HG03139 (cell line): ENCODE results near the gene LONP1.
A peak's percentile ranks its signal among the peaks of the same experiment; 100 is the strongest.
"Not testable (repeated sequence)": the region's sequence is repeated elsewhere in the genome, so short reads cannot be mapped to it uniquely, and the experiment has no call there.

Experiments
- ATAC-seq: cut with Tn5 transposase; IDR thresholded peaks from one replicate; pipeline ENCODE4 v1.9.1; 2021; ENCODE audit not compliant: unreplicated experiment

LONP1 gene, protein sequence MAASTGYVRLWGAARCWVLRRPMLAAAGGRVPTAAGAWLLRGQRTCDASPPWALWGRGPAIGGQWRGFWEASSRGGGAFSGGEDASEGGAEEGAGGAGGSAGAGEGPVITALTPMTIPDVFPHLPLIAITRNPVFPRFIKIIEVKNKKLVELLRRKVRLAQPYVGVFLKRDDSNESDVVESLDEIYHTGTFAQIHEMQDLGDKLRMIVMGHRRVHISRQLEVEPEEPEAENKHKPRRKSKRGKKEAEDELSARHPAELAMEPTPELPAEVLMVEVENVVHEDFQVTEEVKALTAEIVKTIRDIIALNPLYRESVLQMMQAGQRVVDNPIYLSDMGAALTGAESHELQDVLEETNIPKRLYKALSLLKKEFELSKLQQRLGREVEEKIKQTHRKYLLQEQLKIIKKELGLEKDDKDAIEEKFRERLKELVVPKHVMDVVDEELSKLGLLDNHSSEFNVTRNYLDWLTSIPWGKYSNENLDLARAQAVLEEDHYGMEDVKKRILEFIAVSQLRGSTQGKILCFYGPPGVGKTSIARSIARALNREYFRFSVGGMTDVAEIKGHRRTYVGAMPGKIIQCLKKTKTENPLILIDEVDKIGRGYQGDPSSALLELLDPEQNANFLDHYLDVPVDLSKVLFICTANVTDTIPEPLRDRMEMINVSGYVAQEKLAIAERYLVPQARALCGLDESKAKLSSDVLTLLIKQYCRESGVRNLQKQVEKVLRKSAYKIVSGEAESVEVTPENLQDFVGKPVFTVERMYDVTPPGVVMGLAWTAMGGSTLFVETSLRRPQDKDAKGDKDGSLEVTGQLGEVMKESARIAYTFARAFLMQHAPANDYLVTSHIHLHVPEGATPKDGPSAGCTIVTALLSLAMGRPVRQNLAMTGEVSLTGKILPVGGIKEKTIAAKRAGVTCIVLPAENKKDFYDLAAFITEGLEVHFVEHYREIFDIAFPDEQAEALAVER

DNA sequence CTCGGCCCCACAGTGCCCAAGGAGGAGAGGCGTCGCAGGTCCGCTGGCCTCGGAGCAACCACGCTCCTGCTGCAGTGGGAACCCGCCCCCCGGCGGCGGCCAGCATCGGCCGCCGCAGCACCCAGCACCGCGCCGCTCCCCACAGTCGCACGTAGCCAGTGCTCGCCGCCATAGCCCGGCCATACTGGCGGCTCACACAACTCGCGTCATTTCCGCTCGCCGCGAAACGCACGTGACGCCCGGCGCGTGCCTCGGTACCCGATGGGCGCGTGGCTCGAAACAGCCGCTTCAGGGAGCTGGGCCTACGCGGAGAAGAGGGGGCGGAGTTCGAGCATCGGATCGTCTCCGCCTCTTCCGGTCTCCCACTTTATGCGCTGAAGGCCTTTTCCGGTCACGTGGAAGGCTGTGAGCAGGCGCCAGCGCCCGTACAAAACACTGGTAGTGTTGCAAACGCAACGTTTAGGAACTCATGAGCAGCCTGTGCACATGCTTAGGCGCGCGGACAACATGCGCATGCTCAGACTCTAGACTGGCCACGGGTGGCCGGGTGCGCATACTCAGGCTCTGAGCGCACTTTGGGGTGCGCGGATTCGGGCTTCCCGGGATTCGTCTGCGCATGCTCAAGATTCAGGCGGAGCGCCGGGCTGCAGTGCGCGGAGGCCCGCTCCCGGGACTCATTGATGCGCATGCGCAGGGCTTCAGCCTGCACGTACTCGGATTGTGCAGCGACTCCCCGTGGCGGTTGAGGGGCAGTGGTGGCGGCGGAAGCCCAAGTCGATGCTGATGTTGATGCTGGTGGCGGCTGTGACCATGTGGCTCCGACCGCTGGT, at the start of gene LONP1, which contains the start of gene CATSPERD:
TSS of gene LONP1 (minus strand) at position 186 of the 830 bp plus-strand sequence. CDS start at position 172, 14 bp downstream.
TSS of gene CATSPERD (plus strand) at position 677 of the 830 bp plus-strand sequence. CDS start at position 778, 101 bp downstream.
- peak; percentile 77 for ATAC-seq

DNA sequence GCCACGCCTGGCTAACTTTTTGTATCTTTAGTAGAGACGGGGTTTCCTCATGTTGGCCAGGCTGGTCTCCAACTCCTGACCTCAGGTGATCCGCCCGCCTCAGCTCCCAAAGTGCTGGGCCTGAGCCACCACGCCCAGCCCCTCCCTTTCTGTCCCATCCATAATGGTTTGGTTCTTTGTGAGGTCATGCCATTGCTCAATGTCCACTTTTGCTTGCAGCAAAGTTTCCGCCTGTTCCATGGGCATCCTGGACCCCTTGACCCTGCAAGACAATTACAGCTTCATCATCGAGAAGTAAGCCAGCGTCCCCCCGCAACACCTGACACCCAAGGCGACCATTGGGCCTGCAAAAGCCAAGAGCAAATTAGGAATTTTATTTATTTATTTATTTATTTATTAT, 48.0 kb upstream of the LONP1 start:
- ATAC-seq: no peak

DNA sequence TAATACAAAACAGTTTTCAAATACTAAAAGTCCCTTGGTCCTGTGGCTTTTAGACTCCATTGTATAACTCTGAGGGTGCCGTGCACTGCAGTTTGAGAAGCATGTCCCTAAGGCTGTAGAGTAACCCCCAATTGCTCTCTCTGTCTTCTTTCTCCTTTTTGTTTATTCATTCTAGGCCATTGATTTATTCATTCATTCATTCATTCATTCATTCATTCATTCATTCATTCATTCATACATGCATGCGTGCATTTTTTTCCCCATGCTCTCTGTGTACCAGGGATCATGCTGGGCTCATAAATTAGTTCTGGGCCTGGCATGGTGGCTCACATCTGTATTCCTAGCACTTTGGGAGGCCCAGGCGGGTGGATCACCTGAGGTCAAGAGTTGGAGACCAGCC, 45.3 kb upstream of the LONP1 start:
- no peak for ATAC-seq

DNA sequence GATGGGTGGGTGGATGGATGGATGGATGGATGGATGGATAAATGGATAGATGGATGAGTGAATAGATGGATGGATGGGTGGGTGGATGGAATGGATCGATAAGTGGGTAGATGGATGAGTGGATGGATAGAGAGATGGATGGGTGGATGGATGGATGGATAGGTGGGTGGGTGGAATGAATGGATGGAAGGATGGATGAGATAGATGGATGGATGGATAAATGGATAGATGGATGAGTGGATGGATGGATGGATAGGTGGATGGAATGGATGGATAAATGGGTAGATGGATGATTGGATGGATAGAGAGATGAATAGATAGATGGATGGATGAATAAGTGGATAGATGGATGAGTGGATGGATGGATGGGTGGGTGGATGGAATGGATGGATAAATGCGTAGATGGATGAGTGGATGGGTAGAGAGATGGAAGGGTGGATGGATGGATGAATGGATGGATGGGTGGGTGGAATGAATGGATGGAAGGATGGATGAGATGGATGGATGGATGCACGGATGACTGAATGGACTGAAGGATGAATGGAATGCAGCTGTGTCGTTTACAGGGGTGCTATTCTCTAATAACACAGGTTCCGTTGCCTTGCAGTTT, 42.8 kb upstream of the LONP1 start:
- no peak for ATAC-seq

DNA sequence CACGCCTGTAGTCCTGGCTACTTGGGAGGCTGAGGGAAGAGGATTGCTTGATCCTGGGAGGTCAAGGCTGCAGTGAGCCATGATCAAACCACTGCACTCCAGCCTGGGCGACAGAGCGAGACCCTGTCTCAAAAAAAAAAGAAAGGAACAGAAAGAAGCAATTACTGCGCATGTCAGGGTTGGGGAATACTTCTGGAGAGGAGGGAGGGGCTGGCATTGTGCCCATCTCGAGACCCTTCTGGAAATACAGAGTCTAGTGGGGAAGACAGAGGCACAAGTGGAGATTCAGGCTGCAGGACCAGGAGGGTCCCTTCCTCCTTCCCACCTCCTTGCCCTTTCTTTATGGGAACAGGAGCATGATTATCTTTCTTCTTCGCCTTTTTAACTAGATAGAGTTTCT, 33.8 kb upstream of the LONP1 start:
- no peak for ATAC-seq

DNA sequence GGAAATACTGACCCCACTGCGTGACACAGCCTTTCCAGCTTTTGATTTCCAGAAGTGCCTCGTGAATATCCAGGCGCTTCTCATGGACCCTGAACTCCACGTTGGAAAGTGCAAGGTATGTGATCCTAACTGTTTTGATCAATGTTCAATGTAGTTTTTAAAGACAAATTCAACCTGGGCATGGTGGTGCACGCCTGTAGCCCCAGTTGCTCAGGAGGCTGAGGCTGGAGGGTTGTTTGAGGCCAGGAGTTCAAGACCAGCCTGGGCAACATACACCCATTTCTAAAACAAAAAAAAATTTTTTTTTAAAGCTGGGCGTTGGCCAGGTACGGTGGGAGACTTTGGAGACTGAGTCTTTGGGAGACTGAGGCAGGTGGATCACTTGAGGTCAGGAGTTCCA, 31.8 kb upstream of the LONP1 start:
- no peak for ATAC-seq

DNA sequence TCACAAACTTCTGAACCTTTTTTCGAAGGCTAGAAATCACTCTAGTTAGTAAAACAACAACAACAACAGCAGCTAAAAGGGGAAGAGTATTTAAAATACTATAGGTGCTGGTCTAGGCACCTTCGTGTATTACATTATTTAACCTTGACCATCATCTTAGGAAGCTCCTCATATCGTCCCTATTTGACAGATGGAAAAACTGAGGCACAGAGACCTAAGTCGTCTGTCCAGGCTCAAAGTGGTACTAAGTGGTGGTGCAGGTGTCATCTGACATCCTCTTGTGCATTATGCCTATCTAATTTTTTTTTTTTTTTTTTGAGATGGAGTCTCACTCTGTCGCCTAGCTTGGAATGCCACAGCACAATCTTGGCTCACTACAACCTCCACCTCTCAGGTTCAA, 29.6 kb upstream of the LONP1 start:
- ATAC-seq: no peak

DNA sequence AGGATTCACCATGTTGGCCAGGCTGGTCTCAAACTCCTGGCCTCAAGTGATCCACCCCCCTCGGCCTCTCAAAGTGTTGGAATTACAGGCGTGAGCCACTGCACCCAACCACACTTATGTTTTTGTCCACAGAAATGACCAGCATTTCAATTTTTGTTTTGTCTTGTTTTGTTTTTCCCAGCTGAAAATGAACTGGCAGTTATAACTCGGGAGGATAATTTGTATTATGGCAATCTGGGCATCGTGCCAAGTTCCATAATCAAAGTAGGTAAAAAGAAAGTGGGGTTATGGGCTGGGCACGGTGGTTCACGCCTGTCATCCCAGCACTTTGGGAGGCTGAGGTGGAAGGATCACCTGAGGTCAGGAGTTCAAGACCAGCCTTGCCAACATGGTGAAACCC, 29.0 kb upstream of the LONP1 start:
- not testable (repeated sequence) for ATAC-seq

DNA sequence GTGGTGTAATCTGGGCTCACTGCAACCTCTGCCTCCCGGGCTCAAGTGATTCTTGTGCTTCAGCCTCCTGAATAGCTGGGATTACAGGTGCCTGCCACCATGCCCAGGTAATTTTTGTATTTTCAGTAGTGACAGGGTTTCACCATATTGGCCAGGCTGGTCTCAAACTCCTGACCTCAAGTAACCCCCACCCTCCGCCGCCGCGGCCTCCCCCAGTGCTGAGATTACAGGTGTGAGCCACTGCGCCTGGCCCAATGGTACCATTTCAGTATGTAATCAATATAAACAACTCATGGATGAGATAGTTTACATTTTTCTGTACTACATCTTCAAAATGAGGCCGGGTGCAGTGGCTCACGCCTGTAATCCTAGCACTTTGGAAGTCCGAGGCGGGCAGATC, 25.1 kb upstream of the LONP1 start:
- ATAC-seq: not testable (repeated sequence)

DNA sequence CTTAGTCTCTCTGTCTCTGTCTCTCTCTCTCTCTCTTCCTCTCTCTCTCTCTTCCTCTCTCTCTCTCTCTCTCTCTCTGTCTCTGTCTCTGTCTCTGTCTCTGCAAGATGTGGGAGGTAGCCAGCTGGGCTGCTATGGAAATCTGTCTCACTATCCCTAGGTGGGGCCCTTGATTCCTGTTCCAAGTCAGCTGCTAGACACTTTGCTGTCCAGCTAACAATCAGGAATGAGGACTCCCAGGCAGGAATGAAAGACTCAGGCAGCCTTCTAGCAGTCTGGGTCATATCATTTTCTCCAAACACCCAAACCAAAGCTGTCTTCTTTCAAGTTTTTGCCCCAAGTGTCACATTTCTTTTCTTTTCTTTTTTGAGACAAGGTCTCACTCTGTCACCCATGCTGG, 23.7 kb upstream of the LONP1 start:
- no peak for ATAC-seq

DNA sequence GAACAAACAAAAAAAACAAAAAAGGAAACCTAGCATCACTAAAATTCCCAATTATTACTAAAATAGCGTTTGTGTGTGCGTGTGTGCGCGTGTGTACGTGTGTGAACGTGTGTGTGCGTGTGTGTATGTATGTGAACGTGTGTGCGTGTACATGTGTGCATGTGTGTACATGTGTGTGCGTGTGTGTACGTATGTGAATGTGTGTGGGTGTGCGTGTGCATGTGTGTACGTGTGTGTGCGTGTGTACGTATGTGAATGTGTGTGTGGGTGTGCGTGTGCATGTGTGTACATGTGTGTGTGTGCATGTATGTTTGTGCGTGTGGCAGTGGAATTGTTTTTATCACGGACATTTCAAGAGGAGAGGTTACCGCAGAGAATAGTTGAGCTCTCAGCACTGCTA, 22.1 kb upstream of the LONP1 start:
- ATAC-seq: no peak

DNA sequence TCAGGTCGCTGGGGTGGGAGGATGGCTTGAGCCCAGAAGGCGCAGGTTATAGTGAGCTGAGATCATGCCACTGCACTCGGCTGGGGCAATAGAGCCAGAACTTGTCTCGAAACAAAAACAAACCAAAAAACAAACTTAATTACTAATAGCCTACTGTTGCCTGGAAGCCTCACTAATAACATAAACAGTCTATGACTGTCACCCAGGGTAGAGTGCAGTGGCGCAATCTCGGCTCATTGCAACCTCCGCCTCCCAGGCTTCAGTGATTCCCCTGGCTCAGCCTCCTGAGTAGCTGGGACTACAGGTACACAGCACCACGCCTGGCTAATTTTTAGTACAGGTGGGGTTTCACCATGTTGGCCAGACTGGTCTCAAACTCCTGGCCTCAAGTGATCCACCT, 18.5 kb upstream of the LONP1 start:
- ATAC-seq: no peak

DNA sequence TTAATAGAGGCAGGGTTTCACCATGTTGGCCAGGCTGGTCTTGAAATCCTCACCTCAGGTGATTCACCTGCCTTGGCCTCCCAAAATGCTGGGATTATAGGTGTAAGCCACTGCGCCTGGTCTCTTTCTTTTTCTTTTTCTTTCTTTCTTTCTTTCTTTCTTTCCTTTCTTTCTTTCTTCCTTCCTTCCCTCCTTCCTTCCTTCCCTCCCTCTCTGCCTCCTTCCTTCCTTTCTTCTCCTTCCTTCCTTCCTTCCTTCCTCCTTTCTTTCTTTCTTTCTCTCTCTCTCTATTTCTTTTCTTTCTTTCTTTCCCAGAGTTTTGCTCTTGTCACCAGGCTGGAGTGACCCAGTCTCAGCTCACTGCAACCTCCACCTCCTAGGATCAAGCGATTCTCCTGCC, 13.2 kb upstream of the LONP1 start:
- not testable (repeated sequence) for ATAC-seq

DNA sequence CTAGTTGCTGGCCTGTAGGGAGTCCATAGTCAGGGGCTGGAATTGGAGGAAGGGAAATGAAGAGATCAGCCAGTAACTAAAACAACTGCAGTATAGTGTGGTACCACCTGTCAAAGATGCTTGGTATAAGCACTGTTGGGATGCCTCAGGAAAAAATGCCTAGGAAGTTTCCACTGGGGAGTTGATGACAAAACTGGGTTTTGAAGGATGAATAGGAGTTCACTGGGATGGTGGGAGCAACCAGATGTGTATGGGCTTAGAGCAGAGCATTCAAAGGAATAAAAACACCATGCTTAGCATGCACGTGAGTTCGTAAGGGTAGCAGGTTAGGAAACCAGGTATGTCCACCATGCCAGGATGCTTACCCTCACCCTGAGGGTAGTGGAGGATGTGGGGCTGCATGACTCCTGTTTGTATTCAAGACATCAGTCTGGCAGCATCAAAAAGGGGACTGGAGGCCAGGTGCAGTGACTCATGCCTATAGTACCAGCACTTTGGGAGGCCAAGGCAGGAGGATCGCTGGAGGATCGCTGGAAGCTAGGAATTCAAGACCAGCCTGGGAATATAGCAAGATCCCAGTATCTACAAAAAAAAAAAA, 7.6 kb upstream of the LONP1 start:
- no peak for ATAC-seq

DNA sequence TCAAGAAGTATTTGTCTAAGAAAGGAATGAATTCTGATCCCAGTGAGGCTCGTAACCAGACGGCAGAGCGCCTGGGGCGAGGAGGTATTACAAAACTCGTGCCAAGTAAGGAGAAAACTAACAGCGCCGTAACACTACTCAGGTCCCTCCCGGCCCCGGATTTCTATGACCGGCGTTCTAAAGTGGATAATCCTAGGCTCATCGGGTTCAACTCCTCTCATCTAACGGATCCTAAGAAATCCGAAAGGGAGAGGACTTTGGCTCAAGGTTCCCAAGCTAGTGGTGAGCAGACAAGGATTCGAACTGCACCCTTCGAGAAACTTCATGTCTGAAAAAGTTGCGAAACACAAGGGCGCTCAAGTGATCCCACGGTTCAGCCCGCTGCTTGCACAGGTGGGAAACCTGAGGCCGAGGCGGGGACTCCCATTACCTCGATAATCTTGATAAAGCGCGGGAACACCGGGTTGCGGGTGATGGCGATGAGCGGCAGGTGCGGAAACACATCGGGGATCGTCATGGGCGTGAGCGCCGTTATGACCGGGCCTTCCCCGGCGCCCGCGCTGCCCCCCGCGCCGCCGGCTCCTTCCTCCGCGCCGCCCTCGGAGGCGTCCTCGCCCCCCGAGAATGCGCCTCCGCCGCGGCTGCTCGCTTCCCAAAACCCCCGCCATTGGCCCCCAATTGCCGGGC, 529 bp downstream of the LONP1 start:
- ATAC-seq: no peak

DNA sequence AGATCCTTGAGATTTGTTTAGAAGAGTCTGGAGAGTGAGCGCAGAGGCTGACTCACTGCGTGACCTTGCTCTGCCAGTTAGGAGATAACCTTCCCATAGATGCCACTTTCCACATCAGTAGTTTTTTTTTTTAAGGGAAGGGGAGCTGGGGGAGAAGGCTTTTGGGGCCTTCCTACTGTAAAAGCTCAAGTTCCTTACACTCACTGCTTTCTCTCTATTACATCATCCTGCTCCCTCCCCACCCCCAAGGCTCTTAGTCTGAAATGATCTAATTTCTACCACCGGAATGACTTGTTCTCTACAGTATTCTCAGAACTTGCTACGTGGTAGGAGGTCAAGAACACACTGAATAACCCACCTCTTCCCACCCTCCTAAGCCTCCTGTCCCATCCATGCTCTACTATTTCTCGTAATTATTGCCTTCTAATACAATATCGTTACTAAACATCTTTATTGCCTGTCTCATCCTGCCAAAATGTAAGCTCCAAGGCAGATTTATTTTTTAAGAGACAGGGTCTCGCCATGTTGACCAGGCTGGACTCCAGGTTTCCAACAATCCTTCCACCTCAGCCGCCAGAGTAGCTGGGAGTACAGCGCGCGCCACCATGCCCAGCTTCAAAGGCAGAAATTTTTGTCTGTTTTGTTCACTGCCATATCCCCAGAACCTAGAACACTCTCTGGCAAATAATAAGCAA, 1.2 kb downstream of the LONP1 start:
- ATAC-seq: no peak

DNA sequence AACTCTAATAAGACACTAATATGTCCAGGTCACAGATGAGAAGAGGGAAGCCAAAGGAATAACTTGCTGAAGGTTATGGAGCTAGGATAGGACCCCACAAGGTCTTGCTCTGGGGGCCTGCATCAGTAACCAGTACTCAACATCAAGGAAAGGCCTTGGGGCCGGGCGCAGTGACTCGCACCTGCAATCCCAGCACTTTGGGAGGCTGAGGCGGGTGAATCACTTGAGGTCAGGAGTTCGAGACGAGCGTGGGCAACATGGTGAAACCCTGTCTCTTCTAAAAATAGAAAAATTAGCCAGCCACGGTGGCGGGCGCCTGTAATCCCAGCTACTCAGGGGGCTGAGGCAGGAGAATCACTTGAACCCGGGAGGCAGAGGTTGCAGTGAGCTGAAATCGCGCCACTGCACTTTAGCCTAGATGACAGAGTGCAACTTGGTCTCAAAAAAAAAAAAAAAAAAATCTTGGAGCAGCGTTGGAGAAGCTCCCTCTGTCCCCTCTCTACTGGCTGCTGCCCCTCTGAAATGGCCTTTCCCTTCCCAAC, 1.8 kb downstream of the LONP1 start:
- ATAC-seq: no peak

DNA sequence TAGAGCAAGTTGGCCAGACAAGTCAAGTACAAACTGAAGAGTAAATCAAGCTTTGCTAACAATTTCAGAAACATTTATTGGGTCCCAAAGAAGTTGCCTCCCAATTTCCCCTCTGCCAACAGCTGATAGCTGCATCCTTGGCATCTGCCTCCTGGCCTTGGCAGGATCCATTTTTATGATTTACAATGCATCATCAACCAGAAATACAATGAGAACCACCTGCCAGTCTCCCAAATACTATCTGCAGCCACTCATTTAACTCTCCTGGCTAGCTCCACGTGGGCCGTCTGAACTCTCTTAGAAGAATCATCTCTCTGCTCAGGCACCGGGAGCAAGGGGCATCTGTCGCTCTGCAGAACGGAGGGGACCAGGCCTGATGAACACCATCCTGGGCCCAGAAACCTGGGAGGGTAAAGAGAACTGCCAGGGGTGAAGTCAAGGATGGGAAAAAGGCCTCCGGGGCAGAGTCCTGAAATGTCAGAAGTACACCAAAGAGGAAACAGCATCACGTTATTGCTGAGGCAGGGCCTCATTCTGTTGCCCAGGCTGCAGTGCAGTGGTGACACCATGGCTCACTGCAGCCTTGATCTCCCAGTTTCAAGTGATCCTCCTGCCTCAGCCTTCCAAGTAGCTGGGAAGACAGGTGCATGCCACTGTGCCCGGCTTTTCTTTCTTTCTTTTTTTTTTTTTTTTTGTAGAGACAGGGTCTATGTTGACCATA, 2.6 kb downstream of the LONP1 start:
- ATAC-seq: no peak
